Ramos (cell line): Measurements from ENCODE around the gene LRPAP1.

Experiments used
- in situ Hi-C: fragments of 300-500 bp; cut with MboI; formaldehyde crosslinking; loops from one replicate; pipeline ENCODE4 v1.14.3; 2022; ENCODE audit warnings: low sequenced_read_pairs; ENCODE audit not compliant: unreplicated experiment

Gene LRPAP1

DNA sequence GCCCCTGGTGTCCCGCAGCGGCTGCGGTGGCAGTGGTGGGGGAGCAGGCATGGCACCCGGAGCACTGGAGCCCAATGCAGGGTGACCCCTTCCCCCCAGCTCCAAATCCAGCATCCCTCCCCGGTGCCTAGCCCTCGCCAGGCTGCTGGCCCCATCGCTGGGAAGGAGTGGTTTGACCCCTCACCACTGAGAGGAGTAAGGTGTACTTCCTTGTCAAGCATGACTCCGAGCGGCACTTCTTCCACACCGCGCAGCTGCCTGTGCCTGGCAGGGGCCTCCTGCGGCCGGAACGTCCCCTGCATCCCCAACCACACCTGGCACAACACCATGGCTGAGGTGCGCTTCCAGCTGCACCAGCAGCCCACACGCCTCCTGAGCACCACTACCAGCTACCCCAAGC lies 27.0 kb downstream of the LRPAP1 start:
- in situ Hi-C loops, result no loop called here

DNA sequence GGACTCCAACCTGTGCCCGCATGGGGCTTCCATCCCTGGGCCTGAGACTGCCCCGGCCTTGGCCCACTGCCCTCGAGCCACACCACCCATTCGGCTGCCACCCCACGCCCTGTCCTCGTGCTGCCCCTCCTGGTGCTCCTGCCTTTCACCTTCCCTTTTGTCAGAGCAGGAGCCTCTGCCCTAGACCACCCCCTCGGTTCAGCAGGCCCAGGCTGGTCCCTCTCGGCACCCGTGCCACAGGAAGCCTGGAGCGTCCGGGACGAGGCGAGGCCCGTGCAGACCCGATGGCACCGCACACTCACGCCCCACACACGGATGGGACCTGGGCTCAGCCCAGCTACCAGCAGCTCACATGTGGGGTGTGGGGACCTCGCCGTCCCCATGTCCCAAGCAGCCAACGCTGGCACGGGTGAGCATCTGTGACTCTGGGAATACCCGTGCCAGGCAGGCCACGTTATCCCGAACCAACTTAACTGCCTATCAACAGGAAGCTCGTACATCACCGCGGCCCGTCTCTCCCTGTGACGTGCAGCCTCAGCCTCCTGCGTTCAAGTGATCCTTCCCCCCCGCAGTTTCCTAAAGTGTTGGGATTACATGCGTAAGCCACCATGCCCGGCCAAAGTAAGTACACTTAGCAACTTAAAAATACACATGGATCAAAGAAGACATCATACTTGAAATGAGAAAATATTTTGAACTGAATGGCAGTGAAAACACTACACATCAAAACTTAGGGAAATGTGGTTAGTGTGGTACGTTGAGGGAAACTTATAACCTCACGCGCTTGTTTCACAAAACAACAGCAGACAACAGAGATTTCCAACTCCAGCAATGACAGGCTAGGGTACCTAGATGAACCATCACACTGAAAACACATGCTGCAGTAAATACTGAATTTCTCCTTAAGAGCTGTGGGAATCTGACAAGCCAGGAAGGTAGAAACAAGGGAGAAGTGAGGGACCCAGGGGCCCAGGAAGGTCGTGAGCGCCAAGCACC lies 29.0 kb downstream of the LRPAP1 start:
- in situ Hi-C loops, result no loop called here

DNA sequence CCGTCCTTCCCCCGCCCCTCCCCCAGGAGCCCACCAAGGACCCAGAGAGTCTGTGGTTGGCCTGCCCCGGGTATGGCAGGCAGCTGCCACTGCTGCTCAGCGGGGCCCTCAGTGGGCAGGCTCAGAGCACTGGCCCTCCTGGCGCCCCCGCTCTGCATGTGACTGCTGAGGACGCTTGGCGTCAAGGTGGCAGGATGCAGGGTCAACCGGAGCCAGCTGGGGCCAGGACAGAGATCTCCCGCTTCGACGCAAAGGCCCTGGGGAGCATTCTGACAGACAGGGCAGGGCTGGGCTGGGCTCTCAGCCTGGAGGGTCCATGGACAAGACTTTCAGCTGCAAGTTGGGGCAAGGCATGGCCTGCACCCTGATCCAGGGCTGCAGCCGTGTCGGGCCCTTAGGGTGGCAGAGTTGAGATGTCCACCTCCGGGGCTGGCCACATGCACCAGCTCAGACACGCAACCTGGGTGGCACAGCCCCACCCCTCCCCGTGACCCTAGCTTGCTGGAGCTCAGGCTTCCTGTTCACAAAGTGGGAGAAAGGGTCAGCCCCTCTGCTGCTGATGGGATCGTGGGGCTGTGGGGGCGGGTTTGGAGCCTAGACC lies 30.3 kb downstream of the LRPAP1 start:
- in situ Hi-C loops, result no loop called here

- in situ Hi-C loops, result no loop called here
These were observed 30.9 kb downstream of the LRPAP1 start for GRCh38 chr4:3501126-3501824.

DNA sequence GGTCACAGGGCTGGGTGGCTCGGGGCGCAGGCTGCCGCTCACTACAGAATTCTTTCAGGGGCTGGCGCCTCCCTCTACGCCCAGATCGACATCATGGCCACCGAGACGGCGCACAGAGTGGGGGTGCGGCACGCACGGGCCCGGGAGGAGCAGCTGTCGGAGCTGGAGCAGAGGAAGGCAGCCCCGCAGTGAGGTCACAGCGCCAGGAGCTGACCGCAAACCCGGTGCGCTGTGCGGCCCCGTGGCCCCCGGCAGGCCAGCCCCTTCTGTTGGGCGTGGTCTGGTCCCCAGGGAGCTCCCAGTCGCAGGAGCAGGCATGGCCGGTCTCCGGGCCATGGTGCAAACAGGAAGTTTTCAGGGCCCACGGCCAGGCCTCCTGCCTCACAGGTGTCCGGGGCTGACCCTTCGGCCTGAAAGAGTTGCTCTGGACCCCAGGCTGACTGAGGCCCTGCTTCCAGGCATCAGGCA lies 31.6 kb downstream of the LRPAP1 start:
- in situ Hi-C loops, result no loop called here

DNA sequence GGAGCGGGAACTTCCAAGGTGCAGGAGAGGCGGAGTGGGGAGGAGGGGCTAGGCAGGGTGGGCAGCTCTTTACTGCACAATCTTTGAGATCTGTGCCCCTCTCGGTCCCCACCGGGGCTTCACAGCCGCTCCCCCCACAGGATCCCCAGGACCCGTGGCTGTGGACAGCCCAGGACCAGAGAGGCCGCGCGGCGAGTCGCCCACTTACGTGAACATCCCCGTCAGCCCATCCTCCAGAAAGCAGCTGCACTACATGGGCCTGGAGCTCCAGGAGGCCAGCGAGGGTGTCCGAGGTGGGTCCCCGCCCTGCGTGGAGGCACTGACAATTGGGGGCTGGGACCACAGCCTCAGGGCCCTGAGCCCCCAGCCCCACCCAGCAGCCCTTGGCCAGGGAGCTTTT lies 32.1 kb downstream of the LRPAP1 start:
- in situ Hi-C loops, result no loop called here

DNA sequence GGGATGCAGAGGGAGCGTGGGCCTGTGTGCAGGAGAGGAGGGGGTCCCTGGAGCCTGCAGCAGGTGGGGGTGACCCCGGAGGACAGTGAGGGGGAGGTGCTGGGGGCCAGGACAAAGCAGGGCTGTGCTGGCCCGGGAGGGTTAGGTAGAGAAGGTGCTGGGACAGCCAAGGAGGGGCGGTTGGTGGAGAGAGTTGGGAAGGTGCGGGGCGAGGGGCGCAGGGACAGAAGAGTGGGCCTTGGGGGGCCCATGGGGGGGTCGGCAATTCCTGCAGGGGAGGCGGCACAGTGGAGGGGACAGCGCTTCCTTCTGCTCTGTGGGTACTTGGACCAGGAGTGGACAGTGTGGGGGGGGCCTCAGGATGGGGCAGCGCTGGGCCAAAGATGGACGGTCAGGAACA lies 32.5 kb downstream of the LRPAP1 start:
- in situ Hi-C loops, result no loop called here

DNA sequence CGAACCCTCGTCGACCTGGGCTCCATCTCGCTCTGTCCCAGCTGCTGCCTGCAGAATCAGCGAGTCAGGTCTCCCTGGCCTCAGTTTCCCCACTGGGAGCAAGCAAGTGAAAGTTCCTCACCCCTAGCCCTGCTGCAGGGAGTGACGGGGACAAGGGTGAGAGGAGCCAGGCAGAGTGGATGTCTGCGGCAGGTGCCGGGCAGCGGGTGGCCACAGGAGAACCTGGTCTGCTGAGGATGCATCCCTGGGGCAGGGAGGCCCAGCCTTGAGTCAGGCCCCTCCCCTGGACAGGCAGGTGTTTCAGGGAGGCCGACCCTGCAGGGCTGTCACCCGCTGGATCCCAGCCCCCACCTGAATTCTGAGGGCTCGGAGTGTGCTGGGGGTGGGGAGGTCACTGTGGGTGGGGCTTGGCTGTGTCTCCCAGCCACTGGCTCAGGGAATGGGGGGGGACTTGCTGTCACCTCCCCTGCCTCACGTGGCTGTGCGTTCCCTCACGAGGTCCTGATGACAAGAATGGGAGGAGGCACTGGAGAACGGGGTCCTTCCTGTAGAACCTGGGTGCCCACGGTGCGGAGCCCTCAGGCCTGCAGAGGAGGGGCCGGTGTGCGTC lies 33.2 kb downstream of the LRPAP1 start:
- in situ Hi-C loops, result no loop called here

DNA sequence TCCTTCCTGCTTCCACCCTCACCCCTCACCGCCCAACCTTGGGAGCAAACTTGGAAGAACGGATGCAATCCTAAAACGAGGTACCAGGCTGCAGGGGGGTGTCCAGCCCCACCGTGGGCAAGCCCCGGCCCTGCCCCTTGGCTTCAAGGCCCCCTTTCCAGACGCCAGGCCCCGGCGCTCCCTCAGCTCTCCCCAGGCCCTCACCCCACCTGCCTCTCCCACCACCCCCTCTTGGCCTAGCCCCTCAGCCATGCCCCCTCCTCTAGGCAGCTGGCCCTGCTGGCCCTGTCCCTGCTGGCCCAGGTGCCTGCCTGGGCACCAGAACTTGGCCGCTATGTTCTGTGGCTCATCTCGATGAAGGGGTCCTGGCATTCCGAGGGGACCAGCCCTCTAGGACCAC lies 33.8 kb downstream of the LRPAP1 start:
- in situ Hi-C loops, result no loop called here

DNA sequence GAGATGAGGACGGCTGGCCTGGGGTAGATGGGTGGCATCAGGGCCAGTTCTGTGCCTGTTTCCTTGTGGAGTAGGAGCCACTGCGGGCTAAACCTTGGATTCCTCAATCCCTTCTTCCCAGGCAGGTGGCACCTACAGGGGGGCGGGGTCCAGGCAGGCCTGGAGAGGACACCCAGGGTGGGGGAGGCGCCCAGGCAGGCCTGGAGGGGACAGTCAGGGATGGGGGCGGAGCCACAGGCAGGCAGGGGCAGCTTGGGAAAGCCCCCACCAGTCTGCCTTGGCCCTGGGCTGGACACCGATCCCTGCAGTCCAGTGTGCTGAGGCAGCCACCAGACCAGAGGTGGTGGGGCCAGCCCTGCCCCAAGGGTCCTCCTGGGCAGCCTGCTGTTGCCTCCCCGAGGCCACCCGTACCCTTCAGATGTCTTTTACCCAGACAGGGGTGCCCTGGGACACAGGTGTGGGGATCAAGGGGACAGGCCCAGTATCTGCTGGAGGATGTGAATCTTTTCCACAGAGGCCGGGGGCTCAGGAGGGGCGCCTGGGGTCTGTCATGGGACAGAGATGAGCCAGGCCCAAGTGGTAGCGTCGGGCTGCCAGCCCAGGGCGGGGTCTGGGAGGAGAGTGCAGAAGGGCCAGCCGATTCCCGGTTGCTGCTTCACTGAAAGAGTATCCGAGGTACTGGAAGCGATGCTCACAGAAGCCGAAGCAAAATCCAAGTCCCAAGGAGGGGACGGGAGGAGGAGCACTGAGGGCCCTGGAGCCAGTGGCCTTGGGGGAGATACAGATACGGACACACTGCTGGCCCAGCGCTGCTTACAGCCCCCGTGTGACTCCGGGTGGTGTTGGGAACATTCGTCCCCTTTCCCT lies 34.5 kb downstream of the LRPAP1 start:
- in situ Hi-C loops, result no loop called here

DNA sequence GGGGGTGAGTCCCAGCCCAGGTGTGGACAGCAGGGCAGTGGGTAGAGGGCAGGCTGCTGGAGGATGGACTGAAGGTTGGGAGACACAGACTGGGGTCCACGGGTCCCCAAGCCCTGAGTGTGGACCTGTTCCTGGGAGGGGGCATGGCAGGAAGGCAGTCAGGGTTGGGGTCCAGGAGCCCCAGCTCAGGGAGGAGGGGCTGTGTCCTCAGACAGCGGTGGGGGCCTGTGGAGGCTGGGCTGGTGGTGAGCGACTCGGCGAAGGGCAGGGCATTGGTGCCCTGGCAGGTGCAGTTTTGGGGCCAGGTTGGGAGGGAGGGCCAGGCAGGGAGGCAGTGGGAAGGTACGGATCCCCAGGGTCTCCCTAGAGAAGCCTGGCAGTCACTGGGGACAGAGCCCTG lies 35.1 kb downstream of the LRPAP1 start:
- in situ Hi-C loops, result no loop called here

DNA sequence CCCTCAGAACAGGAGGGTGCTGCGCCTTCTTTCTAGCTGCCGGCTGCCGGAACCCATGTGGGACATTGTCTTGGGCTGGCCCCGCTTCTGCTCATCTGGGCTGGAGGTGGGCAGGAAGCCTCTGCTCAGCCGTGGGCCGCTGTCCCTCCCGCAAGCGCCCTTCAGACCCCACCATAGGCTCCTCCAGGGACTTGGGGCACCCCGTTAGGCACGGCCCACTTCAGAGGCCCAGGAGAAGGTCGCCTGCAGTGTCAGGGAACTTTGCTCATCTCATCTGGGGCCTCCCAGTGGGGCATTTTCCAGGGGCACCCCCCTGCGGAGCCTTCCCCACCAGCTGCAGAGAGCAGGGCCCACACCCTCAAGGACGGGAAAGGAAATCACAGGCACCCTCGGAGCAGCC lies 36.2 kb downstream of the LRPAP1 start:
- in situ Hi-C loops, result no loop called here

DNA sequence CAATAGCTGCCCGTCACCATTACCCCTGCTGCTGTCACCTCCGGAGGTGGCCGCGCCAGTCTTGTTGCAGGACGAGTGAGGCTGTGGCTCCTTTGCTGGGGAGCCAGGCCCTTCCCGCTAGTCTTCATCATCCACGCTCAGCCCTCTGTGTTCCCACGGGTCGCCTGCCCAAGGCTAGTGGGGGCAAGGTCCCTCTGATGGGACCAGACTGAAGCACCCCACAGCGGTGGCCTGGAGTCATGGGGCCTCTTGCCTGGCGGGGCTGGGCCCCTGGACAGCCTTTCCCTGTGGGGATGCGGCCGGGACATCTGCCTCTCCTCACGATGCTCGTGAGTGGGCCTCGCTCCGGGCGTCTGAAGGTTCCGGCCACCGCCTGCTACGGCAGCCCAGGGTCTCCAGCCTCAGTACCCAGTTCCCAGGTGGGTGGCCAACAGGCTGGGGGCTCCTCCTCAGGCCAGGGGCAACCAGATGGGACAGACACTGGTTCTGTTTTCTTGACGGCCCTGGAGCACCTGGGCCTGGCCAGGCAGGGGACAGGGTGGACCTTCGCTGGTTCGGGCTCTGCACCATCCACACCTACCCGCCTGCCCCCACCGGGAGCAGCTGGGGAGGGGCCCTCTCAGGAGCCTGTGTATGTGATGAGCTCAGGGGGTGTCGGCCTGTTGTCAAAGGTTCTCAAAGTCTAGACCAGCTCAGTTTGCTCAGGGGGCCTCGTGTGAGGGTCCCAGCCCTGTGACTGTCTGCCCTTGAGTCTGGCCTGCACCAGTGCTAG lies 36.8 kb downstream of the LRPAP1 start:
- in situ Hi-C loops, result no loop called here

DNA sequence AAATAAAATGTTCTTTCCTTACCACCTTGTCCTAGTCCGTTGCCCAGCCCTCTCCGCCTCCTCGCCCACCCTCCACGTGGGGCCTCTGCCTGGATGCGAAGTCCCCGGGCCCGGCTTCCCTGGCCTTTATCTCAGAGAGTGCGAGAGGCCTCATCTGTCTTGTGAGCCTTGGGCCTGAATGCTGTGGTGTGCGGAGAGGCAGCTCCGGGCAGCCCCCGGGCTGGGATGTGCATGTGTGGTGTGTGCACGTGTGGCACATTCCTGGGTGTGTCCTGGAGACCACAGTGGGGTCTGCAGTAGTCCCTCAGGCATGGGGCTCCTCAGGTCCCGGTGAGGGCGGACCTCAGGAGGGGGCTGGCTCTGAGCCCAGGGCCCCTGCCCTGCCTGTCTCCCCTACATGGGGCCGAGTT lies 37.8 kb downstream of the LRPAP1 start:
- in situ Hi-C loops, result no loop called here

DNA sequence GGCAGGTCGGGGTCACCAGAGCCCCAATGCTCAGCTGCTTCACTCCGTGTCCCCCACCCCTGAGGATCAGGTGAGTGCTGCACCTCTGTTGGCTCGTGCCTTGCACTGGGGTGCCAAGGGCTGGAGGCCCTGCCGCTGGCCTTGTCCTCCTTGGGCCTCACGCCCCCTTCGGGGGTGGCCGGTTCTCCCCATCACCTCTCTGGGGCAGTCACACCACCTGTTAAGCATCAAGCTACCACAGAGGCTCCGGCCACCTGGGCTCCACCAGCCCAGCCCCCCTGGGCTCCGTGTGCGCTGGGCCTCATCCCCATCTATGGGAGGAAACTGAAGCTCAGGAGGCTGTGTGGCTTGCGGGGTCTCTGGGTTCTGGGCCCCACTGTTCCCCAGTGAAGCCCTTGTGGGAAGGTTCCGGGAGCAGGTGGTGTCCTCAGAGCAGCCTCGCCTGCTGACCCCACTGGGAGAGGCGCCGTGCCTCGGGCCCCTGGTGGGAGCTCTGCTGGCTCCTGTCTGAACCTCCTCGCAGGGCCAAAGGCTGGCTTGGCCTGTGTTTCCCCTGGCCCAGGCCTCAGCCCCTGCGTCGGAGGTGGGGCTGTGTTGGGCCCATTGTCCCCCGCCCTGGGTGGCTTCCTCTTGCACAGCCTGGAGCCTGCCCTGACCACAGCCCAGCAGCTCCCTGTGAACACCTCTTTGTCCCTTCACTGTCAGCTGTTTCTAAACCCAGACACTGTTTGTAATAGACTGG lies 38.3 kb downstream of the LRPAP1 start:
- in situ Hi-C loops, result no loop called here

DNA sequence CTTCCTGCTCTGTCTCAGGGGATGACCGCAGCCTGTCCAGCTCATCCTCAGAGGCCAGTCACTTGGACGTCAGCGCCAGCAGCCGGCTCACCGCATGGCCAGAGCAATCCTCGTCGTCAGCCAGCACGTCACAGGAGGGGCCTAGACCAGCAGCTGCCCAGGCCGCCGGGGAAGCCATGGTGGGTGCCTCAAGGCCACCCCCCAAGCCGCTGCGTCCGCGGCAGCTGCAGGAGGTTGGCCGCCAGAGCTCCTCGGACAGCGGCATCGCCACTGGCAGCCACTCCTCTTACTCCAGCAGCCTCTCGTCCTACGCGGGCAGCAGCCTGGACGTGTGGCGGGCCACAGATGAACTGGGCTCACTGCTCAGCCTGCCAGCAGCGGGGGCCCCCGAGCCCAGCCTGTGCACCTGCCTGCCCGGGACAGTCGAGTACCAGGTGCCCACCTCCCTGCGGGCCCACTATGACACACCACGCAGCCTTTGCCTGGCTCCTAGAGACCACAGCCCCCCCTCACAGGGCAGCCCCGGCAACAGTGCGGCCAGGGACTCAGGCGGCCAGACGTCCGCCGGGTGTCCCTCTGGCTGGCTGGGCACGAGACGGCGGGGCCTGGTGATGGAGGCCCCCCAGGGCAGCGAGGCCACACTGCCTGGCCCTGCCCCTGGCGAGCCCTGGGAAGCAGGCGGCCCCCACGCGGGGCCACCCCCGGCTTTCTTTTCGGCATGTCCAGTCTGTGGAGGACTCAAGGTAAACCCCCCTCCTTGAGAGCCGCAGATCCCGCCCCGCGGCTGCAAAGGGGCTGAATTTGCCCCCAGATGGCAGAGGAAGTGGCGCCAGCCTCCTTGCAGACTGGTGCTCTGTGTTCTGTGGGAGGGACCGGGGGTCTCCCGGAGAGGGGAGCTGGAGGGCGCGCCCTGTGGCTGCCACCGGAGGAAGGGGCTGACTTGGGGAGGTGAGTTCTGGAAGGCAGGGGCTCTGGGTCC lies 39.2 kb downstream of the LRPAP1 start:
- in situ Hi-C loops, result no loop called here
